Stimulated activated CD4-positive, alpha-beta T cell treated with anti-CD3 and anti-CD28 coated beads, Interleukin-12 subunit alpha, Interleukin-12 subunit beta, amount 100 ng/mL, for 24 hours (primary cell): Measurements from ENCODE around the gene KCNAB1.
"Not testable (repeated sequence)": the region's sequence is repeated elsewhere in the genome, so short reads cannot be mapped to it uniquely, and the experiment has no call there.

ENCODE experiments used
- DNase-seq, 2 experiments: peaks; one replicate each; pipeline ENCODE4 v3.0.0-alpha.2; 2020; ENCODE audit warnings: low read depth in 2 of 2

The KCNAB1 gene

DNA sequence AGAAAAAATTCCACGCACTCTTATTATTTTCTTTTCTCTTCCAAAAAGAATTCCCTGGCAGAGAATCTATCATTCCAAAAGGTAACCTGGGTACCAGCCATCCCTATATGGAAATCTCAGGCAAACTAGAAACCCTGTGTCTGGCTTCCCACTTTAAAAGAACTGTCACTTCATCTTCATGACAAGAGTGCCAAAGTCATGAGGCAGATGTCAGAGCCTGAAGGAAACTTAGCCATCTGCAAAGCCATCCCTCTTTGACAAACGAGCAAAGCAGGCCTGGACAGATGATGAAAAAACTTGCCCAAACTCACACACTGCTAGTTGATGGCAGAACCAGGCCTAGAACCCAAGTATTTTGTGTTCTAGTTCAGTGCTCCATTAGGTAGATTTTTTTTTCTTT lies 418.7 kb downstream of the KCNAB1 start:
- no peak for DNase-seq

DNA sequence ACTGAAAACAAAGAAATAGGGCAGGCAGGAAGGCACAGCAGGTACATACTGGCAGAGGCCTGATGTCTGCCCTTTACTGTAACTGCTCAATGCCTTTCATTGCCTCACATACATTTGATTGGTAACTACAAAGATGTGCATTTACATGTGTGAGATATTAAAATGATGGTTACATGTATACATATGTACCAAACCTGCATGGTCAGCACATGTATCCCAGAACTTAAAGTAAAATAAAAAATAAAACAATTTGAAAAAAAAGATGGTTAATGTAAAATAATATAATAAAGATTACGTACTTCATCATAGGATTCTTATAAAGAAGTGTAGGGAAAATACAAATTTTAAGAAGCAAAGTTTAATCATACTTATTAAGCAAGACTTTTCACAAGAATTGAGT lies 419.4 kb downstream of the KCNAB1 start:
- no peak for DNase-seq

DNA sequence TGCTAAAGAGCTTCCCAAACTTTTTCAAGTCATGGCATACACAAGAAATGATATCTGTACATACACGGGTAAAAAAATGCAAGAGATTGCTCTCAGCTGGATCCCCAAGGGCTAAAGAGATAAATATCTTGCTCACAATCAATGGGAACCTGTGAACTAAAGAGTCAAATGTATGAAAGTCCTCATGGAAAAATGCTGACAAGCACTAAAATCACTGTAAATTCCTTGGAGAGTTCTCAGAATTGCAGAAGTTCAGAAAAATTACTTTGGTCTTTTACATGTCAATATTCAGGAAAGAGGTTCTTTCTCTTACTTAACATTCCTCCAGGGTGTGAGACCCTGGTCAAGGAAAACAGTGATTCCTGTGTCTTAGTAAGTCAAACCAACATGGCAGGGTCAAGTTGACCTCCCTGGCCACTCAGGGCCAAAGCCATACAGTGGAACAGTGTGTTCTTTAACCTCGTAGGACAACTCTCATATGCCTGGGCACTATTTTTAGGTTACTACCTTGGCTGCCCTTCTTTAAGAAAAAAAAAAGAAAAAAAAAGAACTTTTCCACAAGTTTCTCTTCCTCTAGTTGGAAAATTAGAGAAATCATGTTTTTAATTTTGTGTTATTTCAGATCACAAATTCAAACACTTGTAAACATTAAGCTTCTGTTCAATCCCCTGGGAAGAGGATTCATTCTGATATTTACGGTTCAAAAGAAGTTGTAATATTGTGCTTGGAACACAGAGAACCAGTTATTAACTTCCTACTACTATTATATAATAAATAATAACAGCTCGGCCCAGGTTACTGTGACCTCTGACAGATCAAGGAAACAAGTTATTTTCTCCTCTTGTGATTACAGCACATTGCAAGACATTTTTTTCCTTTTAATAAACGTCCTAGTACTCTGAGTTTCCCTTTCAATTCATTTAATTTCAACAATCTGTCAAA lies 422.0 kb downstream of the KCNAB1 start:
- DNase-seq, result no peak

- no peak for DNase-seq
These were observed 422.7 kb downstream of the KCNAB1 start for GRCh38 chr3:156543043-156543555.

DNA sequence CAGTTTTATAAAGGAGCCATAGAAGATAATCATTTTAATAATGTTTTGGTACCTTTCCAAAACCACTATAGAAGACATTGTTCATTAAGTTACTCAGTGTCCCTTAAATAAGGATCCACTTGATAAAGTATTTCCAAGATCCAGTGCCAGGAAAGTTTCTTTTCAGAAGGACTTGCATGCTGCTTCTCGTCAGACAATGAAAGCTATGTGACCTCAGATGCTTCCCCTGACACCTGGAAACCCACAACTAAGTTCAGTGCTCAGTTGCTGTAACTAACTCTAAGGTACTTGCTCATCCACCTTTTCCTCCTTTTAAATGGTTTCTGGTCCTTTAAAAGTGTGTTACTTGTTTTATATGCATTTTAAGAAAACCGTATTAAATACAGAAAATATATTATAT lies 427.3 kb downstream of the KCNAB1 start:
- no peak for DNase-seq

- DNase-seq, result no peak
These were observed 427.8 kb downstream of the KCNAB1 start for GRCh38 chr3:156548041-156548687.

DNA sequence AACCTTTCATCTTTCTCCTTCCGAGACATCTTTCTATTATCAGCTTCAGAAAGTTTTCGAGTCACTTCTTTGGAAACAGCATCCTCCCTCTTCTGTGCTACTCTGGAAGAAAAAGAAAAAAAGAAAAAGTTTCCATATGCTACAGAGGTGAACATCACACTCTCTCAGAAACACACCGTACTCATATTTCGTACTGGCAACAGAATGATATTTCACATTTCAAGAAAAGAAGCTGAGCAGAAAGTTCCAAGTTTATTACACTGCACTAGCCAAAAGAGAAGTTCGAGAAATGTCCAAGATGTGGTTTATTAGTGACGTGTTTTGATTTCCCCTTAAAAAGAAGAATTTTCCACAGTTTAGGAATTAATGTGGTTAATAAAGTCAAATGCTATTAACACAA lies 428.5 kb downstream of the KCNAB1 start:
- DNase-seq, result no peak

DNA sequence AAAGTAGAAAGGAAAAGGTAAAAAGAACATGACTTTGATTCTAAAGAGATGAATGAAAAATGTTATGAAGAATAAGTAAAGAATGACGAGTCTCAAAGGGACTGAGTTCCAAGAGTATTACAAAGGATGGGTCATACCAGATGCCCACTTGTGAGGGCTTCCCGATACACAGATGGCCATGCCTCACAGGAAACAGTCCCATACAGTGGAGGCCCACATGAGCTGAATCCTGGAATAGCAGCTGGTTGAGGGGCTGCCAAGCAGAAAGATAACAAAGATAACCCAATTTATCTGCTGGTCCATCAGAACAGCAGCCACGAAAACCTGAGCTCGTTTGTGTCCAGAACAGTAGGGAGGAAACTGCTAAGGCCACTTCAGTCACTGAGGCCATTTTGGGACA lies 430.9 kb downstream of the KCNAB1 start:
- no peak for DNase-seq

GRCh38 chr3:156551746-156552145 lies 431.4 kb downstream of the KCNAB1 start:
- DNase-seq, result no peak

GRCh38 chr3:156552973-156553372 lies 432.6 kb downstream of the KCNAB1 start:
- no peak for DNase-seq

- no peak for DNase-seq
These were observed 433.5 kb downstream of the KCNAB1 start for GRCh38 chr3:156553705-156554356.

DNA sequence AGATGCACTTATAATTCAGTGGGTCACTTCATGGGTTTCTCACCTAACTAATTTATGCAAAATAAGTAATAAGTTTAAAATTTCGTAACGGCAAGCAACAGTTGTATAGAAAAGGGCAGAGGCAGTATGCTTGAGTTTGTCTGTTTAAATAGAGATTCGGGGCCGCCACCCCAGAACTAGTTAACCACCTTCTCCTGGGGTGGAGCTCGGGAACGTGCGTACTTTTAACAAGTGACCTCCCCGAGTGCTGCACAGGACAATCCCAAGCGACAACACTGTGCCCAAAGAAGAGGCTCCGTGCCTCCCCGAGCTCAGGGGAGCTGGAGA lies 434.1 kb downstream of the KCNAB1 start:
- DNase-seq, result no peak

- peak; percentile 97 for DNase-seq
These were observed 434.7 kb downstream of the KCNAB1 start, which contains the start of gene SSR3 for GRCh38 chr3:156554842-156555687. Gene SSR3, minus strand, starts transcription at chr3:156555117. Its CDS starts 28 bp downstream, at chr3:156555089.

DNA sequence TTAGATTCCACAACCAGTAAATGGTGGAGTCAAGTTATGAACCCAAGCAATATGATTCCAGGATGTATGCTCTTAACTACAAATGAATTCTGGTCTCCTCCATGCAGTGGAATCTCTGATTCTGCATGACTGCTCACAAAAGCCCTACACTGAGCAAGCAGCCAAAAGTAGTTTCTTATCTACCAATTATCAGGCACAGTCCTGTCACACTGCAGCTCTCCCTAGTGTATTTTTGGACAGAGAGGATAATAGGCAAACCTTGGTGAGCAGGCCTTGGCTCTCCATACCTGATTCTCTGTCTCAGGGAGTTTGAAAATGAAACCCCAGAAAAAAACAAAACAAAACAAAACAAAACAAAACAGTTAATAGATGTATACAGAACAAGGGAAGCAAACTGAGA lies 438.0 kb downstream of the KCNAB1 start:
- DNase-seq, result no peak

DNA sequence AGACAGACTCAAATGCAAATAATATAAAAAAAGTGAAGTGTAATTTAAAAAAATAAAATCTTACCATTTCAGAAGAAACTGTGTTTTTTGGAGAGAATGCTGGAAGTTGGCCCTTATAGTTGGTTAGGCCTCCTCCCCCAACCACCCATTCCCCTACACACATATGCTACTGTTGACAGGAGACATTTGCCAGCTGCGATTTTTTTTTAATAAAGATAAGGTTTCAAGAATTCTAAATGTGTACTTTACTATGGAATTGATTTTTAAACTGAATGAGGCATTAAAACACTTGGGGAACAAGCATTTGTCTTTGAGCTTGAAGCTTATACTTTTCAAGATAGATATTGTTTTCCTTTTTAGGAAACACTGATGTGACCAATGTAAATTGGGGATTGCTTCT lies 438.9 kb downstream of the KCNAB1 start:
- no peak for DNase-seq

- DNase-seq, result no peak
These were observed 441.2 kb downstream of the KCNAB1 start for GRCh38 chr3:156561533-156561932.

- not testable (repeated sequence) for DNase-seq
These were observed 442.1 kb downstream of the KCNAB1 start for GRCh38 chr3:156562486-156562885.

- no peak for DNase-seq
These were observed 443.7 kb downstream of the KCNAB1 start for GRCh38 chr3:156563900-156564682.

DNA sequence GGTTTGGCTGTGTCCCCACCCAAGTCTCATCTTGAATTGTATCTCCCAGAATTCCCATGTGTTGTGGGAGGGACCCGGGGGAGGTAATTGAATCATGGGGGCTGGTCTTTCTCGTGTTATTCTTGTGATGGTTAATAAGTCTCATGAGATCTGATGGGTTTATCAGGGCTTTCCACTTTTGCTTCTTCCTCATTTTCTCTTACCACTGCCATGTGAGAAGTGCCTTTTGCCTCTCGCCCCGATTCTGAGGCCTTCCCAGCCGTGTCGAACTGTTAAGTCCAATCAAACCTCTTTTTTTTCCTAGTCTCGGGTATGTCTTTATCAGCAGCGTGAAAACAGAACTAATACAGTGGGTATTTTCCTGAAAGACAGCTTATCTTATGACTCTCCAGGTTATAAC lies 448.6 kb downstream of the KCNAB1 start:
- not testable (repeated sequence) for DNase-seq

GRCh38 chr3:156569881-156570280 lies 449.5 kb downstream of the KCNAB1 start:
- not testable (repeated sequence) for DNase-seq

DNA sequence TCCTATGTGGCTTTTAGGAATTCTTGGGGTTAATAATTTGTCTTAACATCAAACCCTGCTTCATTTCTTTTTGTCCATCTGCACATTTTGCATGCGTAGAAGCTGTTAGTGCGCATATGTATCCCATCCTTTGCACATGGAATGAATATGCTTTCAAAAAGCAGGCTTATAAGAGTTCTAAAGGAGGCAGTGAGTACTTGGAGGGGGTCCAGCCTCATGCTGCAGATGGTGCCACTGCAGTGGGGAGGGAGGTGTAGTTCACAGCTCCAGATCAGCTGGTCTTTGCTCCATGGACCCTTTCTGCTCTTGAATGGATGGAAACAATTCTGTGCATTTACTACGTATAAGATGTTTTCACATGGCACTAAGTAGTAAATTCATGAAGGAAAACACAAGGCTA lies 455.3 kb downstream of the KCNAB1 start:
- DNase-seq, result no peak
